Gastrocnemius medialis (tissue), 4 donors: Measurements from ENCODE around the gene CHL1.

Experiments
- POLR2A ChIP-seq, 2 donors: fragments of 450-650 bp; IDR thresholded peaks; one replicate each; pipeline ENCODE4 v1.6.1; 2017; ENCODE audit warnings: antibody characterized with exemption in 2 of 2, mild to moderate bottlenecking in 2 of 2, moderate library complexity in 2 of 2
- TF ChIP-seq, protein P1 (sequence below), 5 experiments: fragments of 450-650 bp in 3 of 5; fragments of 200-600 bp in 2 of 5; sonication (generic) in 2 of 5; IDR thresholded peaks in 4 of 5; conservative IDR thresholded peaks in 1 of 5; 1 replicate in 4 of 5; 2 replicates in 1 of 5; pipeline ENCODE4 v1.5.1; 2016 to 2019; ENCODE audit warnings: antibody characterized with exemption in 5 of 5, mild to moderate bottlenecking in 3 of 5, moderate library complexity in 3 of 5

DNA sequence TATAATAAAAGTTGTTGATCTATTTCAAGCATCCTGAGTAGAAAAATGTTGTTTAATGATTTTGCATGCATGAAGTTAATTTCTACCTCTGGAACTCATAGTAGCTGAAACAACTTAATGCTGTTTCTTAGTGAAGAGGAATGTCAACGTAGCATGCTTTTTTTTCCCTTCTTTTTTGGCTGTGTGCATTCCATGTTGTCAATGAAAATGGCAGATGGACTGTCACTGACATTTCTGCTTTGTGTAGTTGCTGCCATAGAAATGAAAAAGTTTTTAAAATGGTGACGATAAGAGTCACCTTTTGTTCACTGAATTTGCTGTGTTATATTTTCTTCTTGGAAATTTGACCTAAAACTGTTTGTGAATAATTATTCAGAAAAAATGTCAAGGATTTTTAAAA, 116.3 kb downstream of the CHL1 start:
- TF ChIP-seq, protein P1, sequence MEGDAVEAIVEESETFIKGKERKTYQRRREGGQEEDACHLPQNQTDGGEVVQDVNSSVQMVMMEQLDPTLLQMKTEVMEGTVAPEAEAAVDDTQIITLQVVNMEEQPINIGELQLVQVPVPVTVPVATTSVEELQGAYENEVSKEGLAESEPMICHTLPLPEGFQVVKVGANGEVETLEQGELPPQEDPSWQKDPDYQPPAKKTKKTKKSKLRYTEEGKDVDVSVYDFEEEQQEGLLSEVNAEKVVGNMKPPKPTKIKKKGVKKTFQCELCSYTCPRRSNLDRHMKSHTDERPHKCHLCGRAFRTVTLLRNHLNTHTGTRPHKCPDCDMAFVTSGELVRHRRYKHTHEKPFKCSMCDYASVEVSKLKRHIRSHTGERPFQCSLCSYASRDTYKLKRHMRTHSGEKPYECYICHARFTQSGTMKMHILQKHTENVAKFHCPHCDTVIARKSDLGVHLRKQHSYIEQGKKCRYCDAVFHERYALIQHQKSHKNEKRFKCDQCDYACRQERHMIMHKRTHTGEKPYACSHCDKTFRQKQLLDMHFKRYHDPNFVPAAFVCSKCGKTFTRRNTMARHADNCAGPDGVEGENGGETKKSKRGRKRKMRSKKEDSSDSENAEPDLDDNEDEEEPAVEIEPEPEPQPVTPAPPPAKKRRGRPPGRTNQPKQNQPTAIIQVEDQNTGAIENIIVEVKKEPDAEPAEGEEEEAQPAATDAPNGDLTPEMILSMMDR (IDR thresholded peaks at IDR 0.05 in 4 of 5, conservative IDR thresholded peaks at IDR 0.05 in 1 of 5) = no peak
- TF ChIP-seq POLR2A (IDR thresholded peaks at IDR 0.05) = no peak
